ENCODE data around the gene PRICKLE2.

DNA sequence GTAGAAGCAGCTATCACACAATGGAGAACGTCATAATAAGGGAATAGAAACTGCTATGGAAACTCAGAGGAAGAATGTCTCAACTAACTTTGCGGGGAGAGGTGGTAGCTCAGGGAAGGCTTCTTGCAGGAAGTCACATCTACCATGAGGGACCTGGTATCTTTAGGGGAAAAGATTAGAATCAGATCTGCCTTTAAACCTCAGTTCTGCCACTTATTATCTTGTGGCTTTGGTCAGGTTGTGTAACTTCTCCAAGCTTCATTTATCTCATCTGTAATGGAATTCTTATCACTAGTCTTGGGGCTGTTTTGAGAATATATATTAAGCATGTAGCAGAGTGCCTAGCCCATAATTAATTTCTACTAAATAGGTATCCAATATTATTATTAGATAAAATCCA is 46.4 kb upstream of the PRICKLE2 start:
- TF ChIP-seq, protein P1, sequence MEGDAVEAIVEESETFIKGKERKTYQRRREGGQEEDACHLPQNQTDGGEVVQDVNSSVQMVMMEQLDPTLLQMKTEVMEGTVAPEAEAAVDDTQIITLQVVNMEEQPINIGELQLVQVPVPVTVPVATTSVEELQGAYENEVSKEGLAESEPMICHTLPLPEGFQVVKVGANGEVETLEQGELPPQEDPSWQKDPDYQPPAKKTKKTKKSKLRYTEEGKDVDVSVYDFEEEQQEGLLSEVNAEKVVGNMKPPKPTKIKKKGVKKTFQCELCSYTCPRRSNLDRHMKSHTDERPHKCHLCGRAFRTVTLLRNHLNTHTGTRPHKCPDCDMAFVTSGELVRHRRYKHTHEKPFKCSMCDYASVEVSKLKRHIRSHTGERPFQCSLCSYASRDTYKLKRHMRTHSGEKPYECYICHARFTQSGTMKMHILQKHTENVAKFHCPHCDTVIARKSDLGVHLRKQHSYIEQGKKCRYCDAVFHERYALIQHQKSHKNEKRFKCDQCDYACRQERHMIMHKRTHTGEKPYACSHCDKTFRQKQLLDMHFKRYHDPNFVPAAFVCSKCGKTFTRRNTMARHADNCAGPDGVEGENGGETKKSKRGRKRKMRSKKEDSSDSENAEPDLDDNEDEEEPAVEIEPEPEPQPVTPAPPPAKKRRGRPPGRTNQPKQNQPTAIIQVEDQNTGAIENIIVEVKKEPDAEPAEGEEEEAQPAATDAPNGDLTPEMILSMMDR (IDR thresholded peaks at IDR 0.05; ENCODE audit: extremely low read depth in 1 of 2, insufficient read depth in 1 of 2, low read depth in 1 of 2, low read length in 2 of 2) = no peak
- TF ChIP-seq EZH2 (IDR thresholded peaks at IDR 0.05; ENCODE audit: borderline replicate concordance, low read depth, low read length, severe bottlenecking) (no peak), POLR2AphosphoS5 (IDR thresholded peaks at IDR 0.05; ENCODE audit: insufficient read depth, low read depth, low read length) (no peak), JUN (IDR thresholded peaks at IDR 0.05; ENCODE audit: borderline replicate concordance, insufficient read depth, insufficient read length, low read depth) (no peak), POLR2A (IDR thresholded peaks at IDR 0.05; ENCODE audit: low read depth, low read length) (no peak), MYC (IDR thresholded peaks at IDR 0.05; ENCODE audit: low read depth, low read length) (no peak), GATA2 (IDR thresholded peaks at IDR 0.05; ENCODE audit: insufficient read depth, insufficient read length, low read depth, low read length) (no peak)
- TF ChIP-seq, protein P2, sequence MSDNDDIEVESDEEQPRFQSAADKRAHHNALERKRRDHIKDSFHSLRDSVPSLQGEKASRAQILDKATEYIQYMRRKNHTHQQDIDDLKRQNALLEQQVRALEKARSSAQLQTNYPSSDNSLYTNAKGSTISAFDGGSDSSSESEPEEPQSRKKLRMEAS (IDR thresholded peaks at IDR 0.05; ENCODE audit: insufficient read depth, insufficient read length) = no peak
